GM23338 (cell line): ENCODE data around the gene GSTM2. TPM values are rescaled to one million over a fixed set of nuclear protein-coding genes. Genes with fewer than 3 reads are reported as not detected.

Experiments
- ATAC-seq: fragments of 200-7000 bp; cut with Tn5 transposase; 3 replicates; pipeline ENCODE4 v1.9.1; 2020
- DNase-seq: peaks from one replicate; pipeline ENCODE4 v3.0.0-alpha.2; 2015; ENCODE audit warnings: low spot score
- H2AFZ ChIP-seq: fragments of 200-600 bp; sonication (generic); 2 replicates; pipeline ENCODE4 v1.8.0; 2016; ENCODE audit warnings: antibody characterized with exemption, mild to moderate bottlenecking, moderate library complexity
- H3F3A ChIP-seq: fragments of 200-600 bp; sonication (generic); replicated peaks from 2 replicates; pipeline ENCODE4 v1.8.0; 2017; ENCODE audit warnings: antibody characterized with exemption, mixed run types, low read depth
- H3K27ac ChIP-seq: fragments of 200-600 bp; sonication (generic); 2 replicates; pipeline ENCODE4 v1.6.1; 2016; ENCODE audit warnings: low read depth
- H3K27me3 ChIP-seq: fragments of 200-600 bp; sonication (generic); 2 replicates; pipeline ENCODE4 v1.8.0; 2016; ENCODE audit warnings: mild to moderate bottlenecking, mixed run types, moderate library complexity; ENCODE audit not compliant: insufficient read depth
- H3K36me3 ChIP-seq: fragments of 200-600 bp; sonication (generic); 2 replicates; pipeline ENCODE4 v1.8.0; 2016; ENCODE audit warnings: mild to moderate bottlenecking; ENCODE audit not compliant: insufficient read depth
- H3K4me1 ChIP-seq: fragments of 200-600 bp; sonication (generic); 2 replicates; pipeline ENCODE4 v1.8.0; 2016; ENCODE audit warnings: mild to moderate bottlenecking, moderate library complexity; ENCODE audit not compliant: insufficient read depth
- H3K4me2 ChIP-seq: fragments of 200-600 bp; sonication (generic); 2 replicates; pipeline ENCODE4 v1.7.1; 2017; ENCODE audit warnings: mixed run types
- H3K4me3 ChIP-seq: fragments of 200-600 bp; sonication (generic); 2 replicates; pipeline ENCODE4 v1.6.1; 2016; ENCODE audit warnings: mixed run types
- H3K79me2 ChIP-seq: fragments of 200-600 bp; sonication (generic); replicated peaks from 2 replicates; pipeline ENCODE4 v1.8.0; 2017; ENCODE audit warnings: mild to moderate bottlenecking; ENCODE audit not compliant: insufficient read depth
- H3K9me2 ChIP-seq: fragments of 200-600 bp; sonication (generic); 2 replicates; pipeline ENCODE4 v1.8.0; 2017; ENCODE audit not compliant: insufficient read depth
- H4K20me1 ChIP-seq: fragments of 200-600 bp; sonication (generic); replicated peaks from 2 replicates; pipeline ENCODE4 v1.8.0; 2017; ENCODE audit warnings: mild to moderate bottlenecking; ENCODE audit not compliant: insufficient read depth
- H3K27ac Mint-ChIP-seq: 2 replicates; pipeline ENCODE4 v1.8.0; 2020; ENCODE audit warnings: inconsistent platforms, mild to moderate bottlenecking, moderate library complexity, mixed read lengths
- H3K27me3 Mint-ChIP-seq: 3 replicates; pipeline ENCODE4 v1.8.0; 2022; ENCODE audit warnings: low read depth, mild to moderate bottlenecking, moderate library complexity, mixed read lengths, inconsistent platforms; ENCODE audit not compliant: insufficient read depth, poor library complexity
- H3K36me3 Mint-ChIP-seq: 3 replicates; pipeline ENCODE4 v1.8.0; 2021; ENCODE audit warnings: low read depth, mild to moderate bottlenecking, inconsistent platforms, moderate library complexity, mixed read lengths
- H3K4me1 Mint-ChIP-seq: 3 replicates; pipeline ENCODE4 v1.8.0; 2020; ENCODE audit warnings: mild to moderate bottlenecking, inconsistent platforms, mixed read lengths
- H3K4me3 Mint-ChIP-seq: 3 replicates; pipeline ENCODE4 v1.8.0; 2021; ENCODE audit warnings: moderate library complexity, mild to moderate bottlenecking, inconsistent platforms, mixed read lengths
- H3K9me3 Mint-ChIP-seq: 3 replicates; pipeline ENCODE4 v1.8.0; 2020; ENCODE audit warnings: moderate library complexity, mild to moderate bottlenecking, inconsistent platforms, mixed read lengths
- CREB1 ChIP-seq: fragments of 250-450 bp; sonication (Bioruptor Pico); IDR thresholded peaks from 2 replicates; pipeline ENCODE4 v1.5.0; 2020; ENCODE audit warnings: low read depth, mild to moderate bottlenecking, moderate library complexity
- JUNB ChIP-seq: IDR thresholded peaks from one replicate; pipeline ENCODE4 v1.6.1; 2016; ENCODE audit warnings: antibody characterized with exemption; ENCODE audit not compliant: unreplicated experiment
- NANOG ChIP-seq: IDR thresholded peaks from 2 replicates; pipeline ENCODE4 v1.6.1; 2016; ENCODE audit warnings: antibody characterized with exemption, borderline replicate concordance
- POLR2AphosphoS5 ChIP-seq: IDR thresholded peaks from 2 replicates; pipeline ENCODE4 v1.6.1; 2016; ENCODE audit warnings: antibody characterized with exemption, low read depth
- ZNF114 ChIP-seq: fragments of 250-450 bp; sonication (Bioruptor Pico); IDR thresholded peaks from 2 replicates; pipeline ENCODE4 v1.5.0; 2020; ENCODE audit warnings: mild to moderate bottlenecking, moderate library complexity
- ZNF331 ChIP-seq: fragments of 250-450 bp; sonication (Bioruptor Pico); IDR thresholded peaks from 2 replicates; pipeline ENCODE4 v1.5.0; 2020; ENCODE audit warnings: low read depth, mild to moderate bottlenecking, moderate library complexity
- polyA plus RNA-seq: library from polyadenylated mRNA; unstranded; fragments of >200 nt; fragmentation: Nextera tagmentation; extraction: Ambion mirVana; gene quantifications from 2 replicates; pipeline ENCODE4 v1.2.1, GENCODE V29; 2016
- total RNA-seq: library from RNA; depleted of rRNA; stranded (reverse); fragments of >200 nt; shearing (Covaris generic); gene quantifications from 2 replicates; pipeline ENCODE4 v1.2.3, GENCODE V29; 2014
- TF ChIP-seq, protein P1 (sequence below), 2 experiments: fragments of 200-600 bp in 1 of 2; sonication (generic) in 1 of 2; conservative IDR thresholded peaks; 2 replicates each; pipeline versions ENCODE4 v1.5.1 to v1.6.1; 2016 to 2017; ENCODE audit warnings: antibody characterized with exemption in 2 of 2, low read depth in 2 of 2, mild to moderate bottlenecking in 2 of 2, moderate library complexity in 1 of 2
- TF ChIP-seq, protein P2 (sequence below): IDR thresholded peaks from 2 replicates; pipeline ENCODE4 v1.6.1; 2016; ENCODE audit warnings: antibody characterized with exemption

The GSTM2 gene
- total and polyA plus RNA-seq, 2 experiments from 2014 or later: 8.9 to 16.0 TPM

DNA sequence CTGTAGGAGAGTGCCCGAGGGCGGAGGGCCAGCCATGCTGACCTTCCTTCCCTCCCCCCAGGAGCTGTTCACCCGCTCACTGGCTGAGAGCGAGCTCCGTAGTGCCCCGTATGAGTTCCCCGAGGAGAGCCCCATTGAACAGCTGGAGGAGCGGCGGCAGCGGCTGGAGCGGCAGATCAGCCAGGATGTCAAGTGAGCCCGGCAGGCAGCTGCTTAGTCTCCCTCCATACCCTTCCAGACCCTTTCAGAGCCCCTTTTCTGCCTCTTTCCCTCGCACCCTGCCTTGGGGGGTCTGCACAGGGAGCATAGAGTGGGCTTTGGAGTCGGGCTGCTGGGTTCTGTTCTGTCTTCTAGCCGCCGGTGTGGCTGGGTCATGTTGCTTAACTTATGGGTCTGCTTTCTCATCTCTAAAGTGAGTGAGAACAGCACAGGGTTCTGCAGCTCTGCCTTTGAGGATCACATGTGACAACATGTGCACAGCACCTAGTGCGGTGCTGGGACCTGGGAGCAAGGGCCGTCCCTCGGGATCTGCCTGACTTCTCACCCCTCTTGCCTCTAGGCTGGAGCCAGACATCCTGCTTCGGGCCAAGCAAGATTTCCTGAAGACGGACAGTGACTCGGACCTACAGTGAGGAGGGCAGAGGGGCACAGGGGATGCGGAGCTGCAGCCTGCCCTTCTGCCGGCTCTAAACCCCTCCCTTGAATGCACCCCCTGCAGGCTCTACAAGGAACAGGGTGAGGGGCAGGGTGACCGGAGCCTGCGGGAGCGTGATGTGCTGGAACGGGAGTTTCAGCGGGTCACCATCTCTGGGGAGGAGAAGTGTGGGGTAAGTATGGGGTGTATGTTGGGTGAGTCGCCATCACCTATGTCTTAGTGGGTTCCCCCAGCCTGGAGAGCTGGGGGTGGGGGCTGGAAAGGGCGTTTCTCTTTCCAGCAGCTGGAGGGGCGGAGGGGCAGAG lies 42.0 kb upstream of the GSTM2 start:
- H3K4me3 Mint-ChIP-seq: no peak overlapping the region
- H3K27me3 ChIP-seq: no peaks in the 10 kb centered on the region
- peak; percentile 14; the same call in 2 of the 3 replicates for ATAC-seq
- H3K9me2 ChIP-seq: no peaks in the 10 kb centered on the region
- H3K4me1 ChIP-seq: peaks cover 7% of the 10 kb centered on the region; the same call in 1 of the 2 replicates
- TF ChIP-seq, protein P1, sequence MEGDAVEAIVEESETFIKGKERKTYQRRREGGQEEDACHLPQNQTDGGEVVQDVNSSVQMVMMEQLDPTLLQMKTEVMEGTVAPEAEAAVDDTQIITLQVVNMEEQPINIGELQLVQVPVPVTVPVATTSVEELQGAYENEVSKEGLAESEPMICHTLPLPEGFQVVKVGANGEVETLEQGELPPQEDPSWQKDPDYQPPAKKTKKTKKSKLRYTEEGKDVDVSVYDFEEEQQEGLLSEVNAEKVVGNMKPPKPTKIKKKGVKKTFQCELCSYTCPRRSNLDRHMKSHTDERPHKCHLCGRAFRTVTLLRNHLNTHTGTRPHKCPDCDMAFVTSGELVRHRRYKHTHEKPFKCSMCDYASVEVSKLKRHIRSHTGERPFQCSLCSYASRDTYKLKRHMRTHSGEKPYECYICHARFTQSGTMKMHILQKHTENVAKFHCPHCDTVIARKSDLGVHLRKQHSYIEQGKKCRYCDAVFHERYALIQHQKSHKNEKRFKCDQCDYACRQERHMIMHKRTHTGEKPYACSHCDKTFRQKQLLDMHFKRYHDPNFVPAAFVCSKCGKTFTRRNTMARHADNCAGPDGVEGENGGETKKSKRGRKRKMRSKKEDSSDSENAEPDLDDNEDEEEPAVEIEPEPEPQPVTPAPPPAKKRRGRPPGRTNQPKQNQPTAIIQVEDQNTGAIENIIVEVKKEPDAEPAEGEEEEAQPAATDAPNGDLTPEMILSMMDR (conservative IDR thresholded peaks at IDR 0.05; ENCODE audit: low read depth in 2 of 2): no peak; a peak in 1 of 4 replicates
- TF ChIP-seq POLR2AphosphoS5 (no peak), ZNF331 (CRISPR knock-in tag) (no peak), CREB1 (CRISPR knock-in tag) (no peak)
- TF ChIP-seq, protein P2, sequence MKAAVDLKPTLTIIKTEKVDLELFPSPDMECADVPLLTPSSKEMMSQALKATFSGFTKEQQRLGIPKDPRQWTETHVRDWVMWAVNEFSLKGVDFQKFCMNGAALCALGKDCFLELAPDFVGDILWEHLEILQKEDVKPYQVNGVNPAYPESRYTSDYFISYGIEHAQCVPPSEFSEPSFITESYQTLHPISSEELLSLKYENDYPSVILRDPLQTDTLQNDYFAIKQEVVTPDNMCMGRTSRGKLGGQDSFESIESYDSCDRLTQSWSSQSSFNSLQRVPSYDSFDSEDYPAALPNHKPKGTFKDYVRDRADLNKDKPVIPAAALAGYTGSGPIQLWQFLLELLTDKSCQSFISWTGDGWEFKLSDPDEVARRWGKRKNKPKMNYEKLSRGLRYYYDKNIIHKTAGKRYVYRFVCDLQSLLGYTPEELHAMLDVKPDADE: no peak
- no peak overlapping the region for H3K27ac ChIP-seq
- H3K27ac Mint-ChIP-seq: peak overlapping the region; percentile 86
- H3F3A ChIP-seq: no peaks in the 10 kb centered on the region
- no peak overlapping the region for H2AFZ ChIP-seq
- H3K27me3 Mint-ChIP-seq: peaks cover 7% of the 10 kb centered on the region
- peaks cover 23% of the 10 kb centered on the region for H3K36me3 Mint-ChIP-seq
- no peak overlapping the region for H3K4me2 ChIP-seq
- H4K20me1 ChIP-seq: peaks cover 4% of the 10 kb centered on the region; the same call in 1 of the 2 replicates
- H3K4me3 ChIP-seq: no peak overlapping the region
- no peaks in the 10 kb centered on the region for H3K9me3 Mint-ChIP-seq
- H3K79me2 ChIP-seq: peaks cover 29% of the 10 kb centered on the region
- H3K4me1 Mint-ChIP-seq: peaks cover 31% of the 10 kb centered on the region
- no peak for DNase-seq
- no peaks in the 10 kb centered on the region for H3K36me3 ChIP-seq

DNA sequence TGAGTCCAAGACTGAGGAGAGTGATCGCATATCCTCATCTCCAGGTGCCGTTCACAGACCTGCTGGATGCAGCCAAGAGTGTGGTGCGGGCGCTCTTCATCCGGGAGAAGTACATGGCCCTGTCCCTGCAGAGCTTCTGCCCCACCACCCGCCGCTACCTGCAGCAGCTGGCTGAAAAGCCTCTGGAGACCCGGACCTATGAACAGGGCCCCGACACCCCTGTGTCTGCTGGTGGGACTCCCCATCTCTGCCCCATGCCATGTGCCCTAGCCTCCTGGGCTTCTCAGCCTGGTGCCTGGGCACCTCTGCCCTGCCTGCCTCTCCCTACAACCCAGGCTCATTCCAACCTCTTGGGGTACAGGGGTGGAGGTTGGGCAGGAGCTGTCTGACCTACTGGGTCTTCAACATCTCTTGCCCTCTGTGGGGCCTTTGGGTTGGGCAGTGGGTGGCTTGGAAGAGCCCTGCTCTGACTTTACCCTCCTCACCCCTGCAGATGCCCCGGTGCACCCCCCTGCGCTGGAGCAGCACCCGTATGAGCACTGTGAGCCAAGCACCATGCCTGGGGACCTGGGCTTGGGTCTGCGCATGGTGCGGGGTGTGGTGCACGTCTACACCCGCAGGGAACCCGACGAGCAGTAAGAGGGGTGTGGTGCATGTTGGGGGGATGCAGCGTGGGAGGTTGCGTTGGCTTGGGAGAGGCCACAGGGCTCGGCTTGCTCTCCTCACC lies 41.0 kb upstream of the GSTM2 start:
- H2AFZ ChIP-seq: no peak overlapping the region
- ATAC-seq: no peak
- H3K4me2 ChIP-seq: no peak overlapping the region
- no peaks in the 10 kb centered on the region for H3K27me3 ChIP-seq
- Mint-ChIP-seq H3K27ac (no peak overlapping the region), H3K4me1 (peaks cover 25% of the 10 kb centered on the region), H3K27me3 (peaks cover 7% of the 10 kb centered on the region), H3K4me3 (no peak overlapping the region), H3K9me3 (no peaks in the 10 kb centered on the region), H3K36me3 (peaks cover 27% of the 10 kb centered on the region)
- no peak for DNase-seq
- H3K9me2 ChIP-seq: no peaks in the 10 kb centered on the region
- no peaks in the 10 kb centered on the region; the same call in 1 of the 2 replicates for H4K20me1 ChIP-seq
- peaks cover 19% of the 10 kb centered on the region for H3K79me2 ChIP-seq
- H3K27ac ChIP-seq: no peak overlapping the region
- TF ChIP-seq POLR2AphosphoS5 (no peak), JUNB (no peak), ZNF114 (no peak), ZNF331 (CRISPR knock-in tag) (no peak), NANOG (no peak)
- TF ChIP-seq, protein P1 (conservative IDR thresholded peaks at IDR 0.05; ENCODE audit: low read depth in 2 of 2): no peak
- H3K4me1 ChIP-seq: peaks cover 1% of the 10 kb centered on the region; the same call in 1 of the 2 replicates
- H3K36me3 ChIP-seq: peaks cover 4% of the 10 kb centered on the region; the same call in 1 of the 2 replicates
- no peaks in the 10 kb centered on the region for H3F3A ChIP-seq
- H3K4me3 ChIP-seq: no peak overlapping the region
